AG08396 (cell line): Measurements from ENCODE around the gene UCP3.
A peak's percentile ranks its signal among the peaks of the same experiment; 100 is the strongest.

Experiments
- DNase-seq: peaks from one replicate; pipeline ENCODE4 v3.0.0; 2012; ENCODE audit warnings: low spot score, mixed read lengths

UCP3 gene

DNA sequence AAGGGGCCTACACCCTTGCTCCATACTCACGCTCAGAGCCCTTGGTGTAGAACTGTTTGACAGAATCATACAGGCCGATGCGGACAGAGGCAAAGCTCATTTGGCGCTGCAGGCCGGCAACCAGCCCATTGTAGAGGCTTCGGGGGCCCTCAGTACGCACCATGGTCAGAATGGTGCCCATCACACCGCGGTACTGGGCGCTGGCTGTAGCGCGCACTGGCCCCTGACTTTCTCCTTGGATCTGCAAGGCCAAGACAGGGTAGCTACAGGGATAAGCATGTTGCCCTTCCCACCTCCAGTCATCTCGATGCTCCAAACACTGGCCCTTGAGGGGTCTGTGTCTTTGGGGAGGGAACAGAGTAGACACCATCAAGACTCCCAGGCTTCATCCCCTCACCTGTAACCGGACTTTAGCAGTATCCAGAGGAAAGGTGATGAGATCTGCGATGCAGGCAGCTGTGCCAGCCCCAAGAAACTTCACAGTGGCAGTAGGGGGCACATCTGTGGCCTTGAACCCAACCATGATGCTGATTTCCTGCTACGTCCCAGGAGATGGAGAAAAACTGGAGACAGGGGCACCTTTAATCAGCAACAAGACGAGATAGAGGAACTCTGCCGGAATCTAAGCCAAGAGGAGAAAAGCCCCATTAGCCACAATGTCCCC lies 30.9 kb downstream of the UCP3 start:
- no peak for DNase-seq

DNA sequence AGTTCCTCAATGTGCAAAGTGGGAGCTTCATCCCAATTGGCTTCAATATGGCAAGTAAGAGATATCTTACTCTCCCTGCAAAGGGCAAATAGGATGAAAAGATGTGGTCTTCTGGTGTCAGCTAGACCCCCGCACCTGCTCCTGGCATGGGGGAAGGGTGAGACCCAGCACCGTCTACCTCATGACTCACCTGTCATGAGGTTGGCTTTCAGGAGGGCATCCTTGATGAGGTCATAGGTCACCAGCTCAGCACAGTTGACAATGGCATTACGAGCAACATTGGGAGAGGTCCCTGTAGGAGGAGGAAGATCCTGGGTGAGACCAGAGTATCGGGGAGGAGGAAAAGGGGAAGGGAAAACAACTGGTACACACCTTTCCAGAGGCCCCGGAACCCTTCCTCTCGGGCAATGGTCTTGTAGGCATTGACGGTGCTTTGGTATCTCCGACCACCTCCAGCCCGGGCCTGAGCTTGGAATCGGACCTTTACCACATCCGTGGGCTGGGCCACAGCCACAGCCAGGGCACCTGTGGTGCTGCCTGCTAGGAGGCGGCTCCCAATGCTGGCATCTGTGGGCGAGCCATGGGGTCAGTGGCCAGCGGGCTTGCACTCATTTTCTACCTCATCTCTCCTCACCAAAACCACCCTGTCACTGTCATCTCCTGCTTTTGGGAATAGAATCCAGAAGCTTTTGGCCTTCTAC lies 32.3 kb downstream of the UCP3 start:
- no peak for DNase-seq

DNA sequence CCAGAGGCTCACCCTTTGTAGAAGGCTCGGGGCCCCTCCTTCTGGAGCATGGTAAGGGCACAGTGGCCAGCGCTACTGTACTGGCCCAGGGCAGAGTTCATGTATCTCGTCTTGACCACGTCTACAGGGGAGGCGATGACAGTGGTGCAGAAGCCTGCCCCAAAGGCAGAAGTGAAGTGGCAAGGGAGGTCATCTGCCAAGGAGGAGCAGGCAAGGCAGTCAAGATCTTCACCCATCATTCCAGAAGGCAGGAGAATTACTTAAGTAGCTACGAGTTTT lies 33.5 kb downstream of the UCP3 start:
- DNase-seq, result no peak

DNA sequence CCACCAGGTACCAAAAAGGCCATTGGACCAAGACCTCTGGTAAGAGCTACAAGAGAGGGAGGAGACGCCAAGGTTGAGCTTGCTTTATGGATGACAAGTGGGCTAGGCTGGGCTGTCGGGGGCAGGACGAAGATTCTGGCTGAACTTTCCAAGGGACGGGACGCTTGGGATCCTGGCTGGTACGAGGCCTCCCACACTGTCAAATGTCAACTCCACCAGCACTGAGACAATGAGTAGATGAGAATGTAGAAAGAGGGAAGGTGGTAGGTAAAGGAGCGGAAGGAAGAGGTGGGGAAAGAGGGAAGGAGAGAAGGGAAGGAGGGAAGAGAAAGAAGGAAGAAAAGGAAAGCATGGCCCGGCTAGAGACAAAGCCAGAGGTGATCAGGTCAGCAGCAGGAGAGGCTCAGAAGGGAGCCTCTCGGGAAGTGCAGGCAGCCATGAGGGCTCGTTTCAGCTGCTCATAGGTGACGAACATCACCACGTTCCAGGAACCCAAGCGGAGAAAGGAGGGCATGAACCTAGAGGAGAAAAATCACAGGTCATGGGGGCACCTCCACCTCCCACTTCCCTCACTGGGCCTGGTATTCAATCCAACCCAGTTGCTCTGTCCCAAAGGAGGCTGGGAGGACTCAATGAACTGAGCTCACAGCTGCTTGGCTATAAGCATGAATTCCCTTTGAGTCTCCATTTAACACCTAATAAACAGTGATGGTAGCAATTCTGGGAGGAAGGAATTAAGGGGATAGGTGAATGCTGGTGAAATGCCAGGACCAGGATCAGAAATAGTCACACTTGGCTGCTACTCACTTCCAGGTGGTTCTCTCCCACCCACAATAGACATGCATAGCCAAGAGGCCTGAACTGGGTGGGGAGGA lies 34.0 kb downstream of the UCP3 start:
- DNase-seq, result no peak

DNA sequence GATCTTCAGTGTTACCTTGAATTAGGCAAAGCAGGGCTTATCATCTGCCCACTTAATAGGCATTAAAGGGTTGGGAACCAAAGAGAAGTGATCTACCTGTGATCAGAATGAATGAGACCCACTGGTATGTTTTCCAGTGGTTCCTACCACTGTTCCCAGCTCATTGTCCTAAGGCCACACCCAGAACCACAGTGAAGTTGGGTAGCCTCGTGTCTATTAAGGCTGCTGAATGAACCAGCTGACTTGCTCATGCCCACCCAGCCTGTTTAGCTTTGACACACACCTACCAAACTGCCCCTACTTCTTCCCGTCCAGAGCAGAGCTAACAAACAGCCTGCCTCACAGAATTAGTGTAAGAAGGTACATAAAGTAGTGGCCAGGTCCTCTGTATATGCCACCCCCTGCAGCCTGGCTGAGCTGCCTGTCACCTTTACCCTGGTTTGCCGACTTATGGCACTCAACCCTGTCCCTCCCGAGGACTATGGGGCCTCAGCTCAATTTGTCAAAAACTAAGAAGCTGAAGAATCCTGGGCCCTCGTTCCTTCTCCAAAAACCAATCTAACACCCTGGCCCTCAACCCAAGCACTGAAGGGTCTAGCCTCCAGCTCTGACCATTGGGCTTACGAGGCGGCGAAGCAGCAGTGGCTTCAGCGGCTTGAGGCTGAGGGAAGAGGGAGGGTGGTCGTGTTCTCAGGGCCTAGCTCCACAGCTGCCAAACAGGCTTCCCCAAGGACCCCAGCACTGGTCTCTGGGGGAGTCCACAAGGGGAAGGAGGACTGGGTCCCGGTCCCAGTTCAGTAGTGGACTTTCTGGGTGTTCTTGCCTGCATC lies 36.0 kb downstream of the UCP3 start:
- DNase-seq, result no peak

DNA sequence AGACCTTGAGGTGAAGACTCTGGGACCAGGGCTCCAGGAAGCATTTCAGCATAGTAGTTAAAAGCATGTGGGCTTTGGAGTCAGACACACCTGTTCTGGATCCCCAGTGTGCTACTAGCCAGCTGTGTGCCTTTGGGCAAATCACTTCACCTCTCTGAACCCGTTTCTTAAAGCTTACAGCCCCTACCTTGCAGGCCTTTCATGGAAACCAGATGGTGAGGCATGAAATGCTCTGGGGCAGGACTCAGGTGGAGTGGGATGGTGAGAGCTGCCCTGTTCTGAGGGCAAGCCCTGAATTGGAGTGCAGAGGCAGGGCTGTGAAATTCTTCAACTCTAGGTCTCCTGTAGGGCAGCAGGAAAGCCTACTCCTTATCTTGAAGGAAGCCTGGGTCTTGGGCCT lies 36.7 kb downstream of the UCP3 start:
- no peak for DNase-seq

DNA sequence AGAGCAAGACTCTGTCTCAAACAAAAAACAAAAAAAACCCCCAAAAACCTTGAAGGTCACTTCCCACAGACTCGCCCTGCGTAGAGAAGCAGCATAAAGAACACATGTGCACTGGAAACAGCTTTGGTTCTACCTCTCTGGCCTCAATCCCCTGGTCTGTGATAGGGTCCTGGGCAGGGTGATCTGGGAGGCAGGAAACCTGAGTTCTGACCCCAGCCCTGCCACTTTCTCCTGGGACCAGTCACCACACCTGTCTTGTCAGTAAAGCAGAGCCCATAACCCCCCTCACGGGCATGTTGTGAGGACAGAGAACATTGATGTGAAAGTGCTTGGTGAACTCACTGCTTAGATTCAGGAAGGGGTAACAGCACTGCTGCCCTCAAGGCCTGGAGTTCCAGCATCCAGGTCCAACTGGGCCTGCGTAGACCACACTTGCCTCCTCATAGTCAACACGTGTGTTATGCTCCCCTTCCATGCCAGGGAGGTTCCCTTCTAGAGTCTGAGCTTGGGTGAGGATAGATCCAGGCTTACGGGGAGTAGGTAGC lies 37.6 kb downstream of the UCP3 start:
- no peak for DNase-seq

DNA sequence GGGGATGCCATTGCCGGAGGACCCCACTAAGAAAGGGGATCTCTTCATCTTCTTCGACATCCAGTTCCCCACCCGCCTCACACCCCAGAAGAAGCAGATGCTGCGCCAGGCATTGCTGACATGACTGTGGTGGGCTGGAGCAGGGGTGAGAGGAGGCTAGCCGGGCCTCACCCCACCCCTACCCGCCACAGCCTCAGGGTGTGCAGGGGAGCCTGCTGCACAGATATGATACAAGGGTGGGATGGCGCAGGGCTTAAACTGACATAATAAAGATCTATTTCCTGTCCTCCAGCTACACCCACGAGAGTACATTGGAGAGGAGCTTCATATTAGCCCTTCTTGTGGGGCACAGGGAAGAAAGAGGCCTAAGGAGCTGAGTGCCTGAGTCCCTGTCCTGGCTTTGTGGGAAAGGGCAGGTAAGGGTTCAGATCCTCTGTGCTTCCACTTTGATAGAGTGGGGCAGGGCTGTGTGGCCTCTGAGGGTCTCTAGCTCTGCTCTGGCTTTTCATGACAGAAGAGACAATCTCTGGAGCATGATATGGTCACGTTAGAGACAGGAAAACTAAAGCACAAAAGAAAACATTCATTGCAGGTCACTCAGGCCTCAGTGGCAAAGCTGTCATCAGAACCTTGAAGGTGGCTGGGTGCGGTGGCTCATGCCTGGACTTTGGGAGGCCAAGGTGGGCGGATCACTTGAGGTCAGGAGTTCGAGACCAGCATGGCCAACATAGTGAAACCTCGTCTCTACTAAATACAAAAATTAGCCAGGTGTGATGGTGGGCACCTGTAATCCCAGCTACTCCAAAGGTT lies 38.7 kb downstream of the UCP3 start:
- DNase-seq, result no peak

DNA sequence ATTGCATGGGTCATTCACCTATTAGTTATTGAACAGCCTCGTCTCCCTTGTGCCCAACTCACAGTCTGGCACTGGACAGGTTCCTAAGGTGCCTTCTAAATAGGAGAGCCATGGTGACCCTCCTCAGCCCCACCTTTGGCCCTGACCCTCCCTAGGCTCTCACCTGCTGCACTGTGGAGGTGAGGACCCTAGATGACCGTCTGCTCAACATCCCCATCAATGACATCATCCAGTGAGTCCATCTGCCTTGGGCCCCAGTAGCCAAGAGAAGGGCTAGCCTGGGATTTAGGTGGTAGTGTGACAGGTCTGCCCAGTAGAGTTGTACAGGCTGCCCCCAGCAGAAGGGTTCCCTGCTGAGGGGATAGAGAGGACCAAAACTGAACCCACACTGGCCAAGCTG lies 39.8 kb downstream of the UCP3 start:
- DNase-seq, result no peak

DNA sequence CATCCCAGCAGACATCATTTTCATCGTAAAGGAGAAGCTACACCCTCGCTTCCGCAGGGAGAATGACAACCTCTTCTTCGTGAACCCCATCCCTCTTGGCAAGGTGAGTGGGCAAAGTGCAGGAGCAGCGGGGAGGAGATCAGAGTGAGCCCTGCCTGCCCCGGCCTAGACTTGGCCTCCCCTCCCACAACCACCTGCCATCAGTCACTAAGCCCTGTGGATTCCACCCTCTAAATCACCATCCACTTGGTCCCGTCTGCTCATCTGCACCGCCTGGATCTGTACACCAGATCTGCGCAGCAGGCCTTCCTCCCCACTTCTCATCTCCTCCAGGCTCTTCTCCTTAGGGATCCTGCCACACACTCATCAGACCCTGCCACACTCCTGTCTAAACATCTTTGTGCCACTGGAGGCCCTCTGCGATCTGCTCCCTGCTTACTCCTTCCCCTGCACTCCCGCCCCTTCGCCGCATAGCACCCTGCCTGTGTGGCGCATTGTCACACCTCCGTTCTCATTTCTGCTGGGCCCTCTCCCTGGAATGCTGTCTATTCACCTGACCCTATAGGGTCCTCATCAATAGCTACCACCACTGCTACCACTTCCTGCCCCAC lies 40.4 kb downstream of the UCP3 start:
- no peak for DNase-seq

DNA sequence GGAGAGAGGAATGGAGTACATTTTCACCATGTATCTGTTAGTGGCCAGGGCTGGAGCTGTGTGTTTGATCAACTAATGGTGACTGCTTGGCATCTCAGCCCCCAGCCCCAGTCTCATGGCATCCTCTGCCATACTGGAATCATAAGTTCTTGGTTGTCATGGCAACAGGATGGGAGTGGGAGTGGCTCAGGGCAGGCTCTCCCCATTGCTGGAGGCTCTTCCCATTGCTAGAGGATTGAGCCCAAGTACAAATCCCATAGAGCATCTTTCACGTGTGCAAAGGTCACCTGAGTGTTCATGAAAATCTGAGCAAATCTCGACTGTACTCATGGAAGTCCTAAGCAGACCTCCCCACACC lies 43.1 kb downstream of the UCP3 start:
- no peak for DNase-seq

DNA sequence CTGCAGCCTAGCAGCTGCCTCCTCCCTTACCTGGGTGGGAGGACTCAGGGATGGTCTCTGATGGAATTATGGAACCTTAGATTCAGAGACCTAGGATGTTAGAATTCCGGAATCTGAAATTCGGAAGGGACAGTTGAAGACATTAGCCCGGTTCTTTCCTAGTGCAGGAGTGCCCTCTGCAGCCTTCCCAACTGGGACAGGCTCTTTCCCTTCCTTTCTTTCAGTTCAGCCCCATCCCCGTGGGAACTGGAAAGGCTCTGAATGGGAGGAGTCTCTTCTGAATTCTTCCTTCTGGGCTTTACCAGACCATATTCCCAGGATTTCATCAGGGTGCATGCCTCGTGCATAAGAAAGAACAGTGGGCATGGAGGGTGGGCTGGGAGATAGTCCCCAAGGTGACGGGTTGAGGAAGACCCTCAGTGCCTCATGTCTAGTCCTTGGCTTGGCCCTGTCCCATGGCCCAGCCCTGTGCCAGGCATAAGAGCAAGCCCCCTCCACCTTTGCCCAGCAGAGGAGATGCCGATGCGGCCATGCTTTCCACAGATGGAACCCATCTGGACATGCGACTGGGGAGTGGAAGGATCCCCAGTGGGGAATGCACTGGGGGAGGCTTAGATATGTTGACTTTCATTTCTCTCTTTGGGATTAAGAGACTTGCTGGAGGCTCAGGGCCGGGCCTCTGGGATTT lies 43.7 kb downstream of the UCP3 start:
- DNase-seq, result no peak

DNA sequence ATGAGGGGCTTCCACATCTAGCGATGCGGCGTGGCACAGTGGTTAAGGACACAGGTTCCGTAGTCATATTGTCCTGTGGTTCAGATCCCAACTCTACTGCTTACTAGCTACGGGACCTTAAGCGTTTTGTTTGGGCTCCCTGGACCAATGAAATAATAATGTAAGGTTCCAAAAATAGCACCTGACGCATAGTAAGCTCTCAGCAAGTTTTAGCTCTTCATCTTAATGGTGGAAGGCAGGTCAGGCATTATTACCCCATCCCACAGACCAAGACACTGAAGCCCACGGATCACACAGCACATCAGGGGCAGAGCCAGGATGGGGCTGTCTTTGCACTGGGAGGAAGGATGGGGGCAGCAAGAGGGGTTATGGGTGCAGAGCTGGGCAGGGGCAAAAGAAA lies 45.0 kb downstream of the UCP3 start:
- DNase-seq, result no peak

DNA sequence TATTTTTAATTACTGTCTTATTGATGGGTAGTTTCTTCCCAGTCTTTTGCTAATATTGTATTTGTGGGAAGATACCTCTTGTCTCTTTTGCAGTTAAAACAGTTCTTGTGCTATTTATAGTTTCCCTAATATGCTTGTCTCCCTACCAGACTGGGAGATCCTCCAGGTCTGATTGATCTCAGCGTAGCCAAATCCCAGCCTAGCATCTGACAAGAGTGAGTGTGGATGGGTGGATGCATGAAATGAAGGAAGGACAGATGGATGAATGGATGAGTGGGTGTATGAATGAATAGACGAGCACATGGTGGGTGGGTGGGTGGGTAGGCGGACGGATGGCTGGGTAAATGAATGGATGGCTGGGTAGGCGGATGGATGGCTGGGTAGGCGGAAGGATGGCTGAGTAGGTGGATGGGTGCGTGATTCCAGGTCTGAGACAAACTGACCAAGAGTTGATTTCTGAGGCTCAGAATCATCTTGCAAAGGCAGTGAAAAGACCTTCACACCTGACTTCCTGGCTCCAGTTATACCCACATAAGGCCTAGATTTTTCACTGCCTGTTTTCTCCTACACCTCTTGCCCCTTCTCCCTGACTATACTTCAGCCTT lies 46.7 kb downstream of the UCP3 start:
- no peak for DNase-seq

DNA sequence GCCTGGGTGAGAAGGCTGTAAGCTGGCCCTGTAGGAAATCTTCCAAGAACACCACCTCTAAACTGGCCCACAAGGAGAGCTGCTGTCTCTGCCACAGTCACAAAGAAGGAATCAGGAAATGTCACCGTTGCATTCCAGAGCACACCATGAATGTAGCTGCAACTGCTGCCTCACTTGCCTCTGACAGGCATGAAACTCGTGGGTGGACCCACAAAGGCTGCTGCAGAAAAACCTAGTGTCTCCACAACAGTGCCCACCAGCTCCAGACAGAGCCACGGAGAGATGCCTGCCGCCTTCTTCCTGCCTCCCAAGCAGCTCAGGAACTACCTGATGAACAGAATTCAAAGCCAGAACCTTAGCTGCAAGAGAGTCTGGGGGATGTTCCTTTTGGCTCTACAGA lies 47.6 kb downstream of the UCP3 start:
- DNase-seq, result peak; percentile 58

DNA sequence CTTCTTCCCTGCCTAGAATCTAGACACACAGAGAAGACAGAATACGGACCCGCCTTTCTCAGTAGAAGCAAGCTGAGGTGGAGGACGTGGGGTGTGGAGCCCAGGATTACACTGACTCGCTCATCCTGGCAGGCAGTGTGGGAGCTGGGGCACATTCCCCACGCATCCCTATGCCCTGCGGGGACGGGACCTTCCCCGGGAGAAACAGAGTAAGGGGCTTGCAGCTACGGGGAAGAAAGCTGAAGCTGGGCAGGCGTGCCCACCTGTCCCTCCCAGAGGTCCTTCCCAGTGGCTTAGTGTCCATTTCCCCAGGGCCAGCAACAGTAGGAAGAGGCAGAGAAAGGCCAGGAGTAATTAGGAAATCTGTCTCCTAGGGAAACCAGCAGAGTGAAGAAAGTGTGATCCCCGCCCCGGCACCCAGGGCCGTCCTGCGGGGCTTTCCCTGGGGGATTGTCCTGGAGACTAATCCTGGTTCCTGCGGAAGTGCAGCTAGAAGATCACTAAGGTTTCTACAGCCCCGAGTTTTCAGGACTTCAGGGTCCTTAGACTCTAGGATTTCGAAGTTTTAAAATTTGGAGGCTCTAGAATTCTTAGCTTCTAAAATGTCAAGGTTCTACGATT lies 50.3 kb downstream of the UCP3 start:
- DNase-seq, result no peak

DNA sequence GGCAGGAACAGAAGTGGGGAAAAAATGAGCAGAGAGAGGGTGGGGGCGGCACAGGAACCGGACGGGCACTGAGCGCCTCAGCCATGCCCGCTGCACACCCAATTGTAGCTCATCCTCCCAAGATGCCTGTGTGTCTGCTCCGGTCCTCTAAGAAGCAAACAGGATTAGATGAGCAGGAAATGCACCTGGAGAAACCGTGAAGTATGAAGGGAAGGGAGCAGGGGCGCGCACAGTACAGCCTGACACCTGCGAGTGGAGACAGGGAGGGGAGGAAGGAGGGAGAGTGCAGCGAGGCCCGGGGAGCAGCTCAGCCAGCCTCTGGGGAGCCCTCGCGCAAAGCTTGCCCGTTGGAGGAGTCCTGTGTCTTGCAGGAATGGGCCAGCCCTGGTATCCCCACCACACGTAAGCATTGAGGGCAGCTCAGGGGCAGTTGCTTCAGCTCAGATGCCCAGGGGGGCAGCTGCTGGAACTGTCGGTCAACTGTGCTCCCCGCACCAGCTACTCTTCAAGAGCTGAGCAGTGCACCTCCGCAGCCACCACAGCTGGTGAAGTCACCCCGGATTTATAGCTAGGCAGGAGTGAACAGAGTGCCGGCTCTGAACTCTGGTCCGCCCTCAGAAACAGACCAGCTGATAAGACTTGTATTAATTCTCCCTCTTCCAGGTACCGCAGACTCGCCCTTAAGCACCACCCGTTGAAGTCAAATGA lies 51.1 kb downstream of the UCP3 start:
- no peak for DNase-seq

DNA sequence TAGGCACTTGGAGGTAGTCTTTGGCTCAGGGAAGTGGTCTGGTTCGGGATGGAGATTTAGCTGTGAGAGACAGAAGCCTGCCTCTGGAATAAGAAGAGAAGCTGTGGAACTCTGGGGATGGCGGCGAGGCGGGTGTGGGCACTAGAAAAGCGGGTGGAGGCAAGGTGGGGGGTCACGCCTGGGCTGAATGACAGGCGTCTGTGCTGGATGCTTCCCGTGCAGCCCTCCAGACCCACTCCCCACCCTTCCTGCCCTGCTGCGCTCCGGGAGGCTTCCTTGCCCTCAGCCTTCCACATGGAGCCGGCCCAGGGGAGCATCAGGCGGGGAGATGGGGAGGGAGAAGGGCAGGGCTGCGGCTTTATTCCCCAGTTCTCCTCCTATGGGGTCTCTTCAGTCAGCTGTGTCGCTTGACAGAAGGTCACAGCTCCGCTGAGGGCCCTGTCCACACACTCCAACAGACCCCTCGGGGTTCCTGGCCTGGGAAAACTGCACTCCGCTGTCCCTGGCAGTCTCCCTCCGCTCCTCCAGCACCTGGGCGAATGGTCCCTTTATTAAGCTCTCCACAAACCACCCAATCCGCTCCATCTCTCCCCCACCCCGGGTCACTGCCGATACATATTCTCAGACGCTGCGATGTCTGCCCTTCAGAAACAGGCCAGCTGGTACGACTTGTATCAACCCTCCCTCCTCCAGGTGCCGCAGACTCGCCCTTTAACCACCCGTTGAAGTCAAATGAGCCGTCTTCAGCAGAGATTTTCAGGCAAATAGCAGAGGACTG lies 51.8 kb downstream of the UCP3 start:
- no peak for DNase-seq
